LoVo (cell line): ENCODE measurements around the gene CHMP6.

Experiments
- DNase-seq: peaks from one replicate; pipeline ENCODE4 v3.0.0-alpha.2; 2016; ENCODE audit warnings: low spot score

CHMP6 gene

GRCh38 chr17:80992077-80992947, 671 bp downstream of the CHMP6 start:
- DNase-seq, result no peak

GRCh38 chr17:80992948-80993624, 1.4 kb downstream of the CHMP6 start:
- DNase-seq, result no peak

- DNase-seq, result no peak
These were observed 3.5 kb downstream of the CHMP6 start for GRCh38 chr17:80995131-80995530.

- DNase-seq, result no peak
These were observed 5.0 kb downstream of the CHMP6 start for GRCh38 chr17:80996422-80997305.

GRCh38 chr17:80997424-80998117, 5.9 kb downstream of the CHMP6 start:
- DNase-seq, result no peak

GRCh38 chr17:80998118-80998747, 6.6 kb downstream of the CHMP6 start:
- DNase-seq, result no peak

GRCh38 chr17:80998748-80999535, 7.3 kb downstream of the CHMP6 start:
- DNase-seq, result no peak

GRCh38 chr17:80999536-81000333, 8.1 kb downstream of the CHMP6 start:
- no peak for DNase-seq

- DNase-seq, result no peak
These were observed 8.6 kb downstream of the CHMP6 start for GRCh38 chr17:81000334-81000630.

GRCh38 chr17:81000631-81001357, 9.2 kb downstream of the CHMP6 start:
- no peak for DNase-seq

GRCh38 chr17:81002013-81002384, 10.4 kb downstream of the CHMP6 start:
- no peak for DNase-seq

- DNase-seq, result peak; percentile 68
These were observed 11.0 kb downstream of the CHMP6 start for GRCh38 chr17:81002409-81003361.

GRCh38 chr17:81003711-81004475, 12.3 kb downstream of the CHMP6 start:
- no peak for DNase-seq

- DNase-seq, result no peak
These were observed 15.2 kb downstream of the CHMP6 start for GRCh38 chr17:81006891-81007290.

- no peak for DNase-seq
These were observed 16.5 kb downstream of the CHMP6 start for GRCh38 chr17:81008140-81008539.

- no peak for DNase-seq
These were observed 17.5 kb downstream of the CHMP6 start for GRCh38 chr17:81009136-81009535.

- no peak for DNase-seq
These were observed 19.3 kb downstream of the CHMP6 start for GRCh38 chr17:81010935-81011334.
